ENCODE measurements around the gene KRT20.

The KRT20 gene

GRCh38 chr17:40896916-40897455 is 11.9 kb upstream of the KRT20 start:
- H3K27me3 ChIP-seq (ENCODE audit: insufficient read depth, low read depth), result no peaks in the 10 kb centered on the region
- no peaks in the 10 kb centered on the region for H3K36me3 ChIP-seq (ENCODE audit: insufficient read depth)
- no peak overlapping the region for H2AFZ ChIP-seq (ENCODE audit: low read depth)
- H3K9ac ChIP-seq, result no peak overlapping the region
- H3K4me1 ChIP-seq (ENCODE audit: low read depth, poor library complexity, severe bottlenecking), result no peaks in the 10 kb centered on the region
- no peak for TF ChIP-seq CTCF (conservative IDR thresholded peaks at IDR 0.05; ENCODE audit: low read depth, low read length)
- no peak overlapping the region for H3K27ac ChIP-seq
- H3K4me3 ChIP-seq (IDR thresholded peaks at IDR 0.05; ENCODE audit: insufficient read depth, low read depth, low read length), result no peak overlapping the region
- H3K79me2 ChIP-seq (ENCODE audit: insufficient read depth, low read depth), result no peaks in the 10 kb centered on the region
- no peaks in the 10 kb centered on the region for H4K20me1 ChIP-seq (ENCODE audit: insufficient read depth)
- H3K4me2 ChIP-seq, result no peak overlapping the region

GRCh38 chr17:40895106-40895730 is 10.2 kb upstream of the KRT20 start:
- no peak overlapping the region for H3K27ac ChIP-seq
- TF ChIP-seq CTCF (conservative IDR thresholded peaks at IDR 0.05; ENCODE audit: low read depth, low read length), result no peak
- no peak overlapping the region for H3K4me3 ChIP-seq (IDR thresholded peaks at IDR 0.05; ENCODE audit: insufficient read depth, low read depth, low read length)
- no peaks in the 10 kb centered on the region for H3K27me3 ChIP-seq (ENCODE audit: insufficient read depth, low read depth)
- no peaks in the 10 kb centered on the region for H3K79me2 ChIP-seq (ENCODE audit: insufficient read depth, low read depth)
- H3K36me3 ChIP-seq (ENCODE audit: insufficient read depth), result no peaks in the 10 kb centered on the region
- no peaks in the 10 kb centered on the region for H4K20me1 ChIP-seq (ENCODE audit: insufficient read depth)
- H3K9ac ChIP-seq, result no peak overlapping the region
- H2AFZ ChIP-seq (ENCODE audit: low read depth), result no peak overlapping the region
- no peaks in the 10 kb centered on the region for H3K4me1 ChIP-seq (ENCODE audit: low read depth, poor library complexity, severe bottlenecking)
- H3K4me2 ChIP-seq, result no peak overlapping the region

GRCh38 chr17:40888196-40888720 is 3.2 kb upstream of the KRT20 start:
- Histone ChIP-seq H3K27me3 (ENCODE audit: insufficient read depth, low read depth) (no peaks in the 10 kb centered on the region; the same call in 1 of the 2 replicates), H3K27ac (no peak overlapping the region)
- no peak for TF ChIP-seq CTCF (conservative IDR thresholded peaks at IDR 0.05; ENCODE audit: low read depth, low read length)

GRCh38 chr17:40886090-40886489 is 1.0 kb upstream of the KRT20 start:
- no peak for TF ChIP-seq CTCF (conservative IDR thresholded peaks at IDR 0.05; ENCODE audit: low read depth, low read length)
- no peaks in the 10 kb centered on the region for H3K36me3 ChIP-seq (ENCODE audit: insufficient read depth)
- H2AFZ ChIP-seq (ENCODE audit: low read depth), result no peak overlapping the region

More at GRCh38 chr17:40888196-40888720, 3.2 kb upstream of the KRT20 start:
- no peak overlapping the region for H3K4me2 ChIP-seq
- H3K4me3 ChIP-seq (IDR thresholded peaks at IDR 0.05; ENCODE audit: insufficient read depth, low read depth, low read length), result no peak overlapping the region
- no peak overlapping the region for H3K9ac ChIP-seq
- H3K4me1 ChIP-seq (ENCODE audit: low read depth, poor library complexity, severe bottlenecking), result no peaks in the 10 kb centered on the region
- no peaks in the 10 kb centered on the region for H4K20me1 ChIP-seq (ENCODE audit: insufficient read depth)
- no peak overlapping the region for H2AFZ ChIP-seq (ENCODE audit: low read depth)
- no peaks in the 10 kb centered on the region for H3K36me3 ChIP-seq (ENCODE audit: insufficient read depth)
- no peaks in the 10 kb centered on the region for H3K79me2 ChIP-seq (ENCODE audit: insufficient read depth, low read depth)

More at GRCh38 chr17:40886090-40886489, 1.0 kb upstream of the KRT20 start:
- H3K4me2 ChIP-seq, result no peak overlapping the region
- H3K4me3 ChIP-seq (IDR thresholded peaks at IDR 0.05; ENCODE audit: insufficient read depth, low read depth, low read length), result no peak overlapping the region
- H3K4me1 ChIP-seq (ENCODE audit: low read depth, poor library complexity, severe bottlenecking), result no peaks in the 10 kb centered on the region
- no peaks in the 10 kb centered on the region for H3K79me2 ChIP-seq (ENCODE audit: insufficient read depth, low read depth)
- no peaks in the 10 kb centered on the region for H4K20me1 ChIP-seq (ENCODE audit: insufficient read depth)
- H3K9ac ChIP-seq, result no peak overlapping the region
- H3K27ac ChIP-seq, result no peak overlapping the region
- H3K27me3 ChIP-seq (ENCODE audit: insufficient read depth, low read depth), result no peaks in the 10 kb centered on the region; the same call in 1 of the 2 replicates

Data from KMS-11 (cell line).